A549 treated with ZK216348 at 1 μM for 4 hours (cell line): ENCODE data around the gene TGM6. TPM values are rescaled to one million over a fixed set of nuclear protein-coding genes. Genes with fewer than 3 reads are reported as not detected.

Experiments
- total RNA-seq: library from RNA; stranded (reverse); fragments of 200-300 nt; extraction: Qiagen RNA extraction; gene quantifications from 5 replicates; pipeline ENCODE4 v1.2.3, GENCODE V29; 2022; ENCODE audit warnings: low read depth

The TGM6 gene
- total RNA-seq = not detected in 5 replicates

GRCh38 chr20:2380601-2381000, at the start of gene TGM6:
TGM6 (plus strand) TSS chr20:2380901; CDS start chr20:2380969, 68 bp downstream.

GRCh38 chr20:2470423-2471193, 89.9 kb downstream of the TGM6 start, which contains the start of gene SNRPB:
SNRPB (minus strand) TSS chr20:2470789; CDS start chr20:2470690, 99 bp downstream.

Other genes with a start within 250 kb of the TGM6 start
- 0.07 to 0.22 TPM (median 0.08 TPM) in 3 of 5 replicates, not detected in the others for gene TGM3, start 84.9 kb upstream of the TGM6 start, total RNA-seq
- 746 to 1,050 TPM (median 924 TPM) in 5 replicates for gene SNRPB, start 89.9 kb downstream of the TGM6 start, total RNA-seq
- gene ZNF343, start 128.0 kb downstream of the TGM6 start, total RNA-seq = 11.6 to 15.1 TPM (median 13.3 TPM) in 5 replicates
- gene TMC2, start 155.7 kb downstream of the TGM6 start, total RNA-seq = not detected in 5 replicates